Keratinocyte (primary cell): ENCODE results near the gene ZFR2. TPM values are rescaled to one million over a fixed set of nuclear protein-coding genes. Genes with fewer than 3 reads are reported as not detected.

Source experiments
- DNase-seq: peaks from one replicate; pipeline ENCODE4 v3.0.0-alpha.2; 2011; ENCODE audit warnings: low read depth, missing footprints, low spot score
- FAIRE-seq: peaks from 2 replicates; lab custom pipeline; 2011; peaks lifted over from hg19 to GRCh38; lab: Jason Lieb, UNC
- H2AFZ ChIP-seq: 2 replicates; pipeline ENCODE4 v1.6.0; 2012; ENCODE audit warnings: low read length, control low read depth, inconsistent platforms; ENCODE audit not compliant: control insufficient read depth
- H3K27ac ChIP-seq: 2 replicates; pipeline ENCODE4 v1.5.1; 2011; ENCODE audit warnings: low read length; ENCODE audit not compliant: control insufficient read depth, insufficient read depth
- H3K27me3 ChIP-seq: 3 replicates; pipeline ENCODE4 v1.6.0; 2011; ENCODE audit warnings: low read length; ENCODE audit not compliant: control insufficient read depth, insufficient read depth; ENCODE audit errors: extremely low read depth
- H3K36me3 ChIP-seq, 2 experiments: 2 replicates in 1 of 2; 3 replicates in 1 of 2; pipeline ENCODE4 v1.5.1; 2011; ENCODE audit warnings: low read length in 2 of 2, mild to moderate bottlenecking in 1 of 2; ENCODE audit not compliant: control insufficient read depth in 2 of 2, insufficient read depth in 2 of 2; ENCODE audit errors: extremely low read depth in 1 of 2
- H3K4me1 ChIP-seq: 3 replicates; pipeline ENCODE4 v1.5.1; 2011; ENCODE audit warnings: low read length; ENCODE audit not compliant: control insufficient read depth, insufficient read depth; ENCODE audit errors: extremely low read depth
- H3K4me2 ChIP-seq: 3 replicates; pipeline ENCODE4 v1.6.0; 2011; ENCODE audit warnings: low read depth, low read length; ENCODE audit not compliant: control insufficient read depth, insufficient read depth; ENCODE audit errors: extremely low read depth
- H3K4me3 ChIP-seq, 3 experiments: fragments of 200-600 bp in 1 of 3; sonication (generic) in 1 of 3; 2 replicates in 2 of 3; 3 replicates in 1 of 3; pipeline ENCODE4 v1.5.1; 2011 to 2016; ENCODE audit warnings: low read length in 3 of 3, mild to moderate bottlenecking in 3 of 3, control low read depth in 2 of 3, inconsistent platforms in 1 of 3, low read depth in 1 of 3, mixed read lengths in 1 of 3, mixed run types in 1 of 3, moderate library complexity in 1 of 3; ENCODE audit not compliant: control insufficient read depth in 2 of 3, insufficient read depth in 2 of 3; ENCODE audit errors: extremely low read depth in 1 of 3
- H3K79me2 ChIP-seq: 2 replicates; pipeline ENCODE4 v1.6.0; 2012; ENCODE audit warnings: low read length; ENCODE audit not compliant: control insufficient read depth, insufficient read depth
- H3K9ac ChIP-seq: 3 replicates; pipeline ENCODE4 v1.6.0; 2011; ENCODE audit warnings: low read length; ENCODE audit not compliant: control insufficient read depth, insufficient read depth; ENCODE audit errors: extremely low read depth
- H3K9me1 ChIP-seq: 3 replicates; pipeline ENCODE4 v1.6.0; 2011; ENCODE audit warnings: low read length; ENCODE audit not compliant: control insufficient read depth, insufficient read depth; ENCODE audit errors: extremely low read depth
- H3K9me3 ChIP-seq: 2 replicates; pipeline ENCODE4 v1.5.1; 2012; ENCODE audit warnings: low read depth, low read length; ENCODE audit not compliant: control insufficient read depth
- H4K20me1 ChIP-seq: 3 replicates; pipeline ENCODE4 v1.6.0; 2011; ENCODE audit warnings: low read length; ENCODE audit not compliant: control insufficient read depth, insufficient read depth; ENCODE audit errors: extremely low read depth
- EZH2 ChIP-seq: IDR thresholded peaks from one replicate; pipeline ENCODE4 v1.6.1; 2012; ENCODE audit warnings: inconsistent platforms, mild to moderate bottlenecking, low read length, moderate library complexity
- dilution Hi-C: fragments of 300-500 bp; cut with MboI; formaldehyde crosslinking; loops from one replicate; pipeline ENCODE4 v1.7.0; 2020; ENCODE audit warnings: low sequenced_read_pairs; ENCODE audit not compliant: extremely low pct_ligation_motif_present
- polyA plus RNA-seq, 5 experiments: library from polyadenylated mRNA; depleted of rRNA in 3 of 5; stranded (reverse) in 3 of 5; stranded (forward) in 1 of 5; unstranded in 1 of 5; fragments of >200 nt; gene quantifications; 1 replicate in 1 of 5; 2 replicates in 3 of 5; 3 replicates in 1 of 5; pipeline versions ENCODE4 v1.2.1 to v1.2.3, GENCODE V29; 2011 to 2012; ENCODE audit warnings: missing spikeins in 2 of 5, low read depth in 1 of 5, low replicate concordance in 1 of 5
- TF ChIP-seq, protein P1 (sequence below), 3 experiments: IDR thresholded peaks in 1 of 3; conservative IDR thresholded peaks in 1 of 3; optimal IDR thresholded peaks in 1 of 3; 2 replicates in 2 of 3; 3 replicates in 1 of 3; pipeline versions ENCODE3 to v1.5.1; 2011; ENCODE audit warnings: low read length in 3 of 3, mild to moderate bottlenecking in 3 of 3, moderate library complexity in 2 of 3, control low read depth in 1 of 3, inconsistent platforms in 1 of 3; ENCODE audit not compliant: insufficient read depth in 2 of 3; ENCODE audit errors: extremely low read depth in 1 of 3

Gene ZFR2
- polyA plus RNA-seq, 1 donor (not counting 4 experiments of a cell fraction or from before 2014, with no cell fraction given): not detected

DNA sequence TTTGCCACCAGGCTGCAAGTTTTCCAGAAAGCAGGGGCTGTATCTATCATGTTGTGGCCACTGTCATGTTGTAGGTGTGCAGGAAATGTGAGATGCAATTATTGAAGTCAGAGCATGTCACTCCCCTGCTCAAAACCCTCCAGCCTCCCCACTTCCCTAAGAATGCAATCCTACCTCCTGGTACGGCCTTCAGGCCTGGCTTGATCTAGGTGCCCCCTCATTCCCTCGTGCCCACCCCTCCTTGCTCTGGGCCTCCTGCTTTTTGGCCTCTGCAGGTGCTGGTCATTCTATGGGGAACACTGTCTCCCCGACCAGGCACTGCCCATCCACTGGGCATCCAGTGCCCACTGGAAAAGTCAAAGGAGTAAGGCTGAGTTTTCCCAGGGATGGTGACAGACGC is 54.2 kb downstream of the ZFR2 start:
- no peak for TF ChIP-seq EZH2
- TF ChIP-seq, protein P1, sequence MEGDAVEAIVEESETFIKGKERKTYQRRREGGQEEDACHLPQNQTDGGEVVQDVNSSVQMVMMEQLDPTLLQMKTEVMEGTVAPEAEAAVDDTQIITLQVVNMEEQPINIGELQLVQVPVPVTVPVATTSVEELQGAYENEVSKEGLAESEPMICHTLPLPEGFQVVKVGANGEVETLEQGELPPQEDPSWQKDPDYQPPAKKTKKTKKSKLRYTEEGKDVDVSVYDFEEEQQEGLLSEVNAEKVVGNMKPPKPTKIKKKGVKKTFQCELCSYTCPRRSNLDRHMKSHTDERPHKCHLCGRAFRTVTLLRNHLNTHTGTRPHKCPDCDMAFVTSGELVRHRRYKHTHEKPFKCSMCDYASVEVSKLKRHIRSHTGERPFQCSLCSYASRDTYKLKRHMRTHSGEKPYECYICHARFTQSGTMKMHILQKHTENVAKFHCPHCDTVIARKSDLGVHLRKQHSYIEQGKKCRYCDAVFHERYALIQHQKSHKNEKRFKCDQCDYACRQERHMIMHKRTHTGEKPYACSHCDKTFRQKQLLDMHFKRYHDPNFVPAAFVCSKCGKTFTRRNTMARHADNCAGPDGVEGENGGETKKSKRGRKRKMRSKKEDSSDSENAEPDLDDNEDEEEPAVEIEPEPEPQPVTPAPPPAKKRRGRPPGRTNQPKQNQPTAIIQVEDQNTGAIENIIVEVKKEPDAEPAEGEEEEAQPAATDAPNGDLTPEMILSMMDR (optimal IDR thresholded peaks at IDR 0.05 in 1 of 3, IDR thresholded peaks at IDR 0.05 in 1 of 3, conservative IDR thresholded peaks at IDR 0.05 in 1 of 3; ENCODE audit: extremely low read depth in 1 of 3, insufficient read depth in 2 of 3, low read length in 3 of 3): no peak
- no peak for DNase-seq
- H3K9me3 ChIP-seq: no peaks in the 10 kb centered on the region
- H2AFZ ChIP-seq: no peak overlapping the region
- peaks cover 5% of the 10 kb centered on the region for H3K4me1 ChIP-seq
- no peak overlapping the region for H3K27ac ChIP-seq
- peaks cover 7% of the 10 kb centered on the region for H3K27me3 ChIP-seq
- no peaks in the 10 kb centered on the region for H3K9me1 ChIP-seq
- H3K79me2 ChIP-seq: no peaks in the 10 kb centered on the region
- FAIRE-seq: no peak
- H4K20me1 ChIP-seq: no peaks in the 10 kb centered on the region
- no peak overlapping the region for H3K9ac ChIP-seq
- no peaks in the 10 kb centered on the region for H3K36me3 ChIP-seq
- H3K4me3 ChIP-seq: no peak overlapping the region
- no peak overlapping the region for H3K4me2 ChIP-seq
- dilution Hi-C loops: no loop called here

DNA sequence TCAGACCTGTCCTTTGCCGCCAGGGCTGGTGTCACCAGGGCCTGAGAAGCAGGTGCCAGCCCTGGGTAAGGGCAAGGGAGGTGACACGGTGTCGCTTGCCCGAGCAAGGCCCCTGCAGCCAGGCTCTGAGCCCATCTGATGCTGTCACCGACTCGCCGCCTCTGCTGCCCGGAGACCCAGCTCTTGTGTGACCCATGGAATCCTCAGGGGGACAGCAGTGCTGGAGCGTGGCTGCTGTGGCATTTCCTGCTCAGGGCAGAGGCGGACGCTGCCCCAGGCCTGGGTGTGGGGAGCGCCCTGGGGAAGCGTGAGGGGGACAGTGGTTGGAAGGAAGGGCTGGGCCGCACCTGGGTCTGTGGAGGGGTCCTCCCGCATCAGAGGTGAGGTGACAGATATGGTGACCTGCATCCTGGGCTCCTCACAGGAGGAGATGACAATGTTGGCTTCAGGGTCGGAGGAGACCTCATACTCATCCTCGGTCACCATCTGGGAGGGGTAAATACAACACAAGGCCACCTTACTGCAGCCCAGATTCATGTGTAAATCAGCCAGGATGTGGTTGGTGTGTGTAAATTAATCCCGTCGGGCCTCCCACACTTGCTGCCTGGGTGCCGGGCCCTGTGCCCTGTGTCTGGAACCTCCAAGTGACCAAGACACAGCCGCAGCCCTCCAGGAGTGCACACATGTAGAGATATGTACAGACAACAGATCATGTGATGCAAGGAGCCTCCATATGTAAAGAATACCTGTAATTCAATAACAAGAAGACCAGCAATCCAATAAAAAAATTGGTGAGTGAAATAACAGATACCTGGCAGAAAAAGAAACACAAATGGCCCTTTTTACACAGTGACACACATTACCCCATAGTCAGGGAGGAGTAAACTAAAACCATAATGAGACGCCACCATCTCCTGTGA is 55.1 kb downstream of the ZFR2 start:
- dilution Hi-C loops: no loop called here
- Histone ChIP-seq H3K4me2 (no peak overlapping the region), H3K36me3 (no peaks in the 10 kb centered on the region), H3K9me1 (no peaks in the 10 kb centered on the region), H2AFZ (no peak overlapping the region), H3K27ac (no peak overlapping the region), H3K9me3 (no peaks in the 10 kb centered on the region), H3K27me3 (peaks cover 7% of the 10 kb centered on the region), H3K4me1 (peaks cover 5% of the 10 kb centered on the region), H3K4me3 (no peak overlapping the region), H3K79me2 (no peaks in the 10 kb centered on the region), H4K20me1 (no peaks in the 10 kb centered on the region), H3K9ac (no peak overlapping the region)
- FAIRE-seq: no peak
- TF ChIP-seq EZH2: no peak
- TF ChIP-seq, protein P1 (optimal IDR thresholded peaks at IDR 0.05 in 1 of 3, IDR thresholded peaks at IDR 0.05 in 1 of 3, conservative IDR thresholded peaks at IDR 0.05 in 1 of 3; ENCODE audit: extremely low read depth in 1 of 3, insufficient read depth in 2 of 3, low read length in 3 of 3): no peak
- DNase-seq: no peak
